Thoracic aorta (tissue), 2 donors: Measurements from ENCODE around the gene OSM. TPM values are rescaled to one million over a fixed set of nuclear protein-coding genes. Genes with fewer than 3 reads are reported as not detected.
"Not testable (repeated sequence)": the region's sequence is repeated elsewhere in the genome, so short reads cannot be mapped to it uniquely, and the experiment has no call there.

Source experiments
- ATAC-seq: fragments of 150-250 bp; one replicate; pipeline ENCODE4 v1.8.0; 2017; ENCODE audit warnings: low read depth; ENCODE audit not compliant: insufficient number of reproducible peaks, low FRiP score
- DNase-seq: peaks from one replicate; pipeline ENCODE4 v3.0.0-alpha.2; 2020; ENCODE audit warnings: low spot score
- H3K27ac ChIP-seq, 2 donors: fragments of 200-600 bp; sonication (generic); 1 replicate in 1 of 2; 2 replicates in 1 of 2; pipeline ENCODE4 v1.5.1; 2016; ENCODE audit warnings: mild to moderate bottlenecking in 2 of 2, moderate library complexity in 2 of 2
- H3K27me3 ChIP-seq: fragments of 200-600 bp; sonication (generic); replicated peaks from 2 replicates; pipeline ENCODE4 v1.6.0; 2016; ENCODE audit warnings: mild to moderate bottlenecking; ENCODE audit not compliant: insufficient read depth
- H3K36me3 ChIP-seq: fragments of 200-600 bp; sonication (generic); one replicate; pipeline ENCODE4 v1.5.1; 2016
- H3K4me1 ChIP-seq, 2 donors: fragments of 200-600 bp; sonication (generic); 1 replicate in 1 of 2; 2 replicates in 1 of 2; pipeline versions ENCODE4 v1.5.1 to v1.6.0; 2016; ENCODE audit warnings: low read depth in 2 of 2, mild to moderate bottlenecking in 1 of 2; ENCODE audit not compliant: control insufficient read depth in 1 of 2
- H3K4me3 ChIP-seq: fragments of 200-600 bp; sonication (generic); 2 replicates; pipeline ENCODE4 v1.5.1; 2016; ENCODE audit warnings: mild to moderate bottlenecking
- H3K9me3 ChIP-seq: fragments of 200-600 bp; sonication (generic); 2 replicates; pipeline ENCODE4 v1.5.1; 2016
- CTCF ChIP-seq: fragments of 200-600 bp; sonication (generic); IDR thresholded peaks from one replicate; pipeline ENCODE4 v1.5.1; 2019; ENCODE audit warnings: antibody characterized with exemption
- total RNA-seq, 2 donors: library from RNA; depleted of rRNA; stranded (reverse); fragments of >200 nt; gene quantifications; one replicate each; pipeline versions ENCODE4 v1.1.0 to v1.2.3, GENCODE V29; 2016

OSM gene
- total RNA-seq, 2 donors from 2014 or later: 3.5 to 27.1 TPM

- DNase-seq (no peak), ATAC-seq (no peak)
- H3K4me3 ChIP-seq: no peak overlapping the region
- TF ChIP-seq CTCF: no peak
- no peaks in the 10 kb centered on the region for H3K27me3 ChIP-seq
- H3K36me3 ChIP-seq: no peaks in the 10 kb centered on the region
- H3K9me3 ChIP-seq: no peaks in the 10 kb centered on the region
- no peaks in the 10 kb centered on the region for H3K4me1 ChIP-seq
- H3K27ac ChIP-seq: no peak overlapping the region
Measured at GRCh38 chr22:30238661-30239487, 27.8 kb downstream of the OSM start.

GRCh38 chr22:30238136-30238535, 28.5 kb downstream of the OSM start:
- no peaks in the 10 kb centered on the region for H3K27me3 ChIP-seq
- no peaks in the 10 kb centered on the region for H3K36me3 ChIP-seq
- DNase-seq (no peak), ATAC-seq (no peak)
- H3K4me1 ChIP-seq: no peaks in the 10 kb centered on the region
- H3K4me3 ChIP-seq: no peak overlapping the region
- H3K9me3 ChIP-seq: no peaks in the 10 kb centered on the region
- no peak for TF ChIP-seq CTCF
- no peak overlapping the region for H3K27ac ChIP-seq

- Histone ChIP-seq H3K9me3 (no peaks in the 10 kb centered on the region), H3K27ac (no peak overlapping the region), H3K27me3 (no peaks in the 10 kb centered on the region), H3K4me3 (no peak overlapping the region), H3K4me1 (no peaks in the 10 kb centered on the region), H3K36me3 (no peaks in the 10 kb centered on the region)
- no peak for TF ChIP-seq CTCF
- ATAC-seq (no peak), DNase-seq (no peak)
Measured at GRCh38 chr22:30236875-30237274, 29.8 kb downstream of the OSM start.

- H3K27me3 ChIP-seq: no peaks in the 10 kb centered on the region
- H3K27ac ChIP-seq: no peak overlapping the region
- DNase-seq (no peak), ATAC-seq (no peak)
- TF ChIP-seq CTCF: no peak
- no peaks in the 10 kb centered on the region for H3K4me1 ChIP-seq
- no peaks in the 10 kb centered on the region for H3K36me3 ChIP-seq
- no peaks in the 10 kb centered on the region for H3K9me3 ChIP-seq
- H3K4me3 ChIP-seq: no peak overlapping the region
Measured at GRCh38 chr22:30235687-30236170, 30.9 kb downstream of the OSM start.

GRCh38 chr22:30234786-30235470, 31.7 kb downstream of the OSM start:
- Histone ChIP-seq H3K27ac (no peak overlapping the region), H3K4me3 (no peak overlapping the region), H3K9me3 (no peaks in the 10 kb centered on the region), H3K36me3 (no peaks in the 10 kb centered on the region), H3K27me3 (no peaks in the 10 kb centered on the region), H3K4me1 (no peaks in the 10 kb centered on the region)
- ATAC-seq: no peak
- DNase-seq: no peak
- TF ChIP-seq CTCF: no peak

- not testable (repeated sequence) for H3K9me3 ChIP-seq
Measured at GRCh38 chr22:30234325-30234724, 32.3 kb downstream of the OSM start.

More at GRCh38 chr22:30234325-30234724, 32.3 kb downstream of the OSM start:
- not testable (repeated sequence) for DNase-seq, ATAC-seq, H3K27me3 ChIP-seq, H3K36me3 ChIP-seq, H3K4me3 ChIP-seq, H3K4me1 ChIP-seq, H3K27ac ChIP-seq
